ENCODE measurements around the gene PYURF. TPM values are rescaled to one million over a fixed set of nuclear protein-coding genes. Genes with fewer than 3 reads are reported as not detected.

PYURF gene
- total RNA-seq, 1 donor from 2014 or later: 57.6 TPM

DNA sequence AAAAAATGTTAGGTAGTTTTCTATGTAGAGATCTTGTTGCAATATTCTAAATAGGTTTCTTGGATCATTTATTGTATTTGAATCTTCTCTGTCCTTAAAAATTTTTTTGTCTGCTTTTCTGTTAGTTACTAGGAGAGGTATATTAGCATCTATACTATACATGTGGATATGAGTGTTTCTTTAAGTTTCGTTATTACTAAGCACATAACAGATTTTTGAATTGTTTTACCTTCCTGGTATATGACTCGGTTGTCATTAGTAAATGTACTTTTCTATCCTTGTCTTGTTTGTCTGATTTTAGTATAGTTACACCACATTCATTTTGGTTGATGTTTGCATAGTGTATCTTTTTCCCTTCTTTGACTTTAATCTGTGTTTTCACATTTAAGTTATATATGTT is 20.2 kb downstream of the PYURF start:
- no peak for ATAC-seq
- H3K27me3 ChIP-seq (ENCODE audit: low read depth): no peaks in the 10 kb centered on the region
- H3K9me3 ChIP-seq: no peaks in the 10 kb centered on the region
- H3K4me1 ChIP-seq: no peaks in the 10 kb centered on the region
- H3K27ac ChIP-seq: no peak overlapping the region
- intact Hi-C loops (cut with DNase I): no loop called here
- peaks cover 20% of the 10 kb centered on the region for H3K36me3 ChIP-seq
- TF ChIP-seq, protein P1, sequence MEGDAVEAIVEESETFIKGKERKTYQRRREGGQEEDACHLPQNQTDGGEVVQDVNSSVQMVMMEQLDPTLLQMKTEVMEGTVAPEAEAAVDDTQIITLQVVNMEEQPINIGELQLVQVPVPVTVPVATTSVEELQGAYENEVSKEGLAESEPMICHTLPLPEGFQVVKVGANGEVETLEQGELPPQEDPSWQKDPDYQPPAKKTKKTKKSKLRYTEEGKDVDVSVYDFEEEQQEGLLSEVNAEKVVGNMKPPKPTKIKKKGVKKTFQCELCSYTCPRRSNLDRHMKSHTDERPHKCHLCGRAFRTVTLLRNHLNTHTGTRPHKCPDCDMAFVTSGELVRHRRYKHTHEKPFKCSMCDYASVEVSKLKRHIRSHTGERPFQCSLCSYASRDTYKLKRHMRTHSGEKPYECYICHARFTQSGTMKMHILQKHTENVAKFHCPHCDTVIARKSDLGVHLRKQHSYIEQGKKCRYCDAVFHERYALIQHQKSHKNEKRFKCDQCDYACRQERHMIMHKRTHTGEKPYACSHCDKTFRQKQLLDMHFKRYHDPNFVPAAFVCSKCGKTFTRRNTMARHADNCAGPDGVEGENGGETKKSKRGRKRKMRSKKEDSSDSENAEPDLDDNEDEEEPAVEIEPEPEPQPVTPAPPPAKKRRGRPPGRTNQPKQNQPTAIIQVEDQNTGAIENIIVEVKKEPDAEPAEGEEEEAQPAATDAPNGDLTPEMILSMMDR (IDR thresholded peaks at IDR 0.05): no peak
- DNase-seq: no peak
- no peak overlapping the region for H3K4me3 ChIP-seq

DNA sequence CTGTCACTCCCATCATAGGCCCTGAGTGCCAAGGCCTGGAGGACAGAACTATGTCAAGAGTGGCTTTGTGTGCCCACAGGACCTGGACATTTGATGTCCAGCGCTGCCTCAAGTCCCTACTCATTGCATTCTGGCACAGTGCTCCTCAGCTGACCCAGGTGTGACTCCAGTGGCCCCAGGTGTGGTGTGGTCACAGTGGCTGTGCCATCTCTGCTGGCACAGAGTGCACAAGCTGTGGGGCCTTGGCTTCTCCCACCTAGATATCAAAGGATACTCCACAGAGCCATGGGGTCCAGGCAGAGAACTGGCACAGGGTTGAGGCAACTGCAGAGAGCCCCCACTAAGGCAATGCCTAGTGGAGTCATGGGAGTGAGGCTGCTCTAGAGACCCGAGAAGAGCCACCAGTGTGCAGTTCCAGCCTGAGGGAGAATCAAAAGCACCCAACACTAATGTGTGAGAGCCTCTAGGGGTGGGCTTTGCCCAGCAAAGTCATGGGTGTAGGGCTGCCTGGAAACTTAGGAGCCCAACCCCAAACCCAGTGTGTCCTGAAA is 25.6 kb downstream of the PYURF start:
- no peaks in the 10 kb centered on the region for H3K27me3 ChIP-seq (ENCODE audit: low read depth)
- DNase-seq (no peak), ATAC-seq (peak in 1 of 2 donors; percentile 53)
- no peaks in the 10 kb centered on the region for H3K4me1 ChIP-seq
- intact Hi-C loops (cut with DNase I): no loop called here
- no peak overlapping the region for H3K4me3 ChIP-seq
- TF ChIP-seq, protein P1 (IDR thresholded peaks at IDR 0.05): no peak
- no peak overlapping the region for H3K27ac ChIP-seq
- H3K36me3 ChIP-seq: peaks cover 23% of the 10 kb centered on the region
- no peaks in the 10 kb centered on the region for H3K9me3 ChIP-seq

DNA sequence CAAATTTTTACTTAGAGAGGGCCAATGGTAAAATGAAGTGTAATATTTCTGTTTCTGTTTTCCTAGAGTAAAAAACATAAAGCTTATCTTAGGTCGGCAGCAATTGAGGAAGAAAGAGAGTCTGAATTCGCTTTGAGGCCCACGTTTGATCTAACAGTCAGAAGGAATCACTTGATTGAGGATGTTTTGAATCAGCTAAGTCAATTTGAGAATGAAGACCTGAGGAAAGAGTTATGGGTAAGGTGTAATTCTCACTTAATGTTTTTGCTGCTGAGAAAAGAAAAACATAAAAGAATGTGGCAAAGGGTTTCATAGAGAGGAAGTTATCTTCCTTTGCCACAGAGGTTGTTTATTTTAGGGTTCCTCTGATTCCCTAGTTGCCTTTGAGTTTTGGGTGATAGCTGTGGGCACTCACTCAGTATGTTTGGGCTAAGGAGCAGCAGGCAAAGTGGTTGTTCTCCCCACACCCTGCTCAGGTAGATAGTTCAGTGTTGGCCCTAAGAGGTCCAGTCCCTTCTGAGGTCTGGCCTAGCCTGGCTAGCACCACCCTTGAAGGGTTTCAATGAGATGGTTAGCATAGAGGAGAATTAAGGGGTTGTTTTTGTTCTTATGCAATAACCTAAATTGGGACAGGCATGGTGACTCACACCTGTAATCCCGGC is 34.3 kb downstream of the PYURF start:
- intact Hi-C loops (cut with DNase I): no loop called here
- H3K27ac ChIP-seq: no peak overlapping the region
- TF ChIP-seq, protein P1 (IDR thresholded peaks at IDR 0.05): no peak
- DNase-seq (no peak), ATAC-seq (no peak)
- no peaks in the 10 kb centered on the region for H3K27me3 ChIP-seq (ENCODE audit: low read depth)
- no peak overlapping the region for H3K4me3 ChIP-seq
- H3K9me3 ChIP-seq: no peaks in the 10 kb centered on the region
- H3K4me1 ChIP-seq: no peaks in the 10 kb centered on the region
- peaks cover 35% of the 10 kb centered on the region for H3K36me3 ChIP-seq

DNA sequence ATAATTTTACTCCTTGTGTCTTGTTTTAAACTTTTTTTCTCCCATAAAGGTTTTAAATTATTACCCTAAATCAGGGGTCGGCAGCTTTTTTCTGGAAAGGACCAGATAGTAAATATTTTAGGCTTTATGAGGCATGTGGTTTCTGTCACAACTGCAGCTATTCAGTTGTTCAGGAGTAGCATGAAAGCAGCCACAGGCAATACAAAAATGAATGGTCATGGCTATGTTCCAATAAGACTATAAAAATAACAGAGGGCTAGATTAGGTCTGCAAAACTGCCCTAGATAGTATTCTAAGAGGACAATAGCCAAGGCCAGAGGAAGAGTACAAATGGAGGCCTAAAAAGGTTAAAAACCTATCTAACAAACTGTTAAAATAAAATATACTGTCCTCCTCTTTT is 42.0 kb downstream of the PYURF start:
- Histone ChIP-seq H3K27me3 (ENCODE audit: low read depth) (no peaks in the 10 kb centered on the region), H3K4me1 (no peaks in the 10 kb centered on the region), H3K9me3 (no peaks in the 10 kb centered on the region), H3K27ac (no peak overlapping the region), H3K36me3 (no peaks in the 10 kb centered on the region), H3K4me3 (no peak overlapping the region)
- DNase-seq (no peak), ATAC-seq (no peak)
- intact Hi-C loops (cut with DNase I): no loop called here
- TF ChIP-seq, protein P1 (IDR thresholded peaks at IDR 0.05): no peak

DNA sequence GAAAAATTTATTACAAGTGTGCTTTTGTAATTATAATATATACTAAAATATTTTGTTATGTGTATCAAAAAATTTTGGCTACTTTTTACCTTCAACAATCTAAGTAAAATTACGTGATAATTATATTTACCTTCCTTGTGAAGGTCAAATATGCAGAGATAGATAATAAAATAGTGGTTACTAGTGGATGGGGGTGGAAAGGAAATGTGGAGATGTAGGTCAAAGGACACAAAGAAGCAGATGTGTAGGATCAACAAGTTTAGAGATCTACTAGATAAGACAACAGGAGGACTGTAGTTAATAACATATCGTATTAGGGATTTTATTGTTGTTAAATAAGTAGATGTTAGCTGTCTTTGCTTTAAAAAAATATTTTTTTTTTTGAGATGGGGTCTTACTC is 45.3 kb downstream of the PYURF start:
- ATAC-seq: no peak
- DNase-seq: no peak
- intact Hi-C loops (cut with DNase I): no loop called here

More for the DNA sequence above, 45.3 kb downstream of the PYURF start:
- H3K36me3 ChIP-seq: no peaks in the 10 kb centered on the region
- no peak overlapping the region for H3K27ac ChIP-seq
- TF ChIP-seq, protein P1 (IDR thresholded peaks at IDR 0.05): no peak
- no peaks in the 10 kb centered on the region for H3K4me1 ChIP-seq
- no peaks in the 10 kb centered on the region for H3K9me3 ChIP-seq
- H3K4me3 ChIP-seq: no peak overlapping the region
- no peaks in the 10 kb centered on the region for H3K27me3 ChIP-seq (ENCODE audit: low read depth)

Measured in lower lobe of right lung (tissue), 2 donors.